HepG2 (cell line): Measurements from ENCODE around the gene NUP214. TPM values are rescaled to one million over a fixed set of nuclear protein-coding genes. Genes with fewer than 3 reads are reported as not detected.

Experiments
- ATAC-seq: fragments of 200-7000 bp; cut with Tn5 transposase; 3 replicates; pipeline ENCODE4 v1.9.1; 2020; ENCODE audit warnings: mild to moderate bottlenecking, moderate library complexity
- BruUV-seq: library from RNA; stranded (reverse); fragments of 400-500 nt; replicated peaks from 2 replicates; lab custom pipeline; 2021; lab: Mats Ljungman, UMichigan
- CTCF ChIA-PET: fragments of 300-600 bp; formaldehyde crosslinking; extraction: SDS; loops from one replicate; lab custom pipeline; 2021; ENCODE audit warnings: low total read pairs, inconsistent platforms, low intra/inter-chr PET ratio; lab: Yijun Ruan, JAX
- POLR2A ChIA-PET: fragments of 350-600 bp; sonication (Branson Sonifier 250); formaldehyde crosslinking; loops from one replicate; lab custom pipeline; 2020; ENCODE audit warnings: antibody characterized with exemption, inconsistent platforms; lab: Yijun Ruan, JAX
- DNase-seq: peaks from one replicate; pipeline ENCODE4 v3.0.0-alpha.2; 2015; ENCODE audit warnings: low spot score
- FAIRE-seq: peaks from 3 replicates; lab custom pipeline; 2011; peaks lifted over from hg19 to GRCh38; lab: Jason Lieb, UNC
- H2AFZ ChIP-seq: one replicate; pipeline ENCODE4 v1.6.1; 2011; ENCODE audit warnings: low read length, inconsistent platforms
- H3K27ac ChIP-seq: fragments of 300-600 bp; 3 replicates; pipeline ENCODE4 v1.8.0; 2011; ENCODE audit warnings: mixed run types, mild to moderate bottlenecking, mixed read lengths, low read length, inconsistent platforms; ENCODE audit not compliant: insufficient read depth; ENCODE audit errors: extremely low read length
- H3K27me3 ChIP-seq, 2 experiments: fragments of 200-600 bp in 1 of 2; 2 replicates in 1 of 2; 3 replicates in 1 of 2; pipeline versions ENCODE4 v1.6.0 to v1.8.0; 2011; ENCODE audit warnings: low read length in 2 of 2, mild to moderate bottlenecking in 2 of 2, moderate library complexity in 2 of 2, inconsistent platforms in 1 of 2; ENCODE audit not compliant: insufficient read depth in 2 of 2, control insufficient read depth in 1 of 2
- H3K36me3 ChIP-seq, 2 experiments: fragments of 200-600 bp in 1 of 2; replicated peaks in 1 of 2; 2 replicates in 1 of 2; 3 replicates in 1 of 2; pipeline versions ENCODE4 v1.5.1 to v1.8.0; 2011; ENCODE audit warnings: low read length in 2 of 2, inconsistent platforms in 1 of 2; ENCODE audit not compliant: insufficient read depth in 2 of 2, control insufficient read depth in 1 of 2
- H3K4me1 ChIP-seq: 2 replicates; pipeline ENCODE4 v1.5.1; 2012; ENCODE audit warnings: low read length, inconsistent platforms; ENCODE audit not compliant: insufficient read depth
- H3K4me2 ChIP-seq: 2 replicates; pipeline ENCODE4 v1.6.0; 2011; ENCODE audit warnings: low read depth, low read length, inconsistent platforms
- H3K4me3 ChIP-seq, 3 experiments: fragments of 200-600 bp in 1 of 3; sonication (generic), shearing (Covaris generic) in 1 of 3; replicated peaks in 1 of 3; 2 replicates each; pipeline ENCODE4 v1.5.1; 2011 to 2016; ENCODE audit warnings: low read length in 3 of 3, inconsistent platforms in 2 of 3, low read depth in 2 of 3, mild to moderate bottlenecking in 2 of 3, control low read depth in 1 of 3, mixed read lengths in 1 of 3; ENCODE audit not compliant: insufficient read depth in 1 of 3
- H3K79me2 ChIP-seq: one replicate; pipeline ENCODE4 v1.6.1; 2011; ENCODE audit warnings: low read length, inconsistent platforms; ENCODE audit not compliant: insufficient read depth
- H3K9ac ChIP-seq: 2 replicates; pipeline ENCODE4 v1.6.0; 2011; ENCODE audit warnings: mild to moderate bottlenecking, low read depth, low read length, inconsistent platforms; ENCODE audit not compliant: insufficient read depth
- H3K9me3 ChIP-seq: 2 replicates; pipeline ENCODE4 v1.5.1; 2012; ENCODE audit warnings: mild to moderate bottlenecking, low read length
- H4K20me1 ChIP-seq: 2 replicates; pipeline ENCODE4 v1.6.0; 2011; ENCODE audit warnings: inconsistent platforms, mild to moderate bottlenecking, low read length, moderate library complexity; ENCODE audit not compliant: insufficient read depth
- CREB1 ChIP-seq, 2 experiments: fragments of 450-650 bp in 1 of 2; IDR thresholded peaks; 2 replicates each; pipeline ENCODE4 v1.6.1; 2016 to 2017; ENCODE audit warnings: control low read depth in 1 of 2, mild to moderate bottlenecking in 1 of 2, missing compliant biosample characterization in 1 of 2, missing genetic modification characterization in 1 of 2
- DPF2 ChIP-seq: sonication (generic); formaldehyde crosslinking; IDR thresholded peaks from 2 replicates; pipeline ENCODE4 v1.4.0; 2020; ENCODE audit warnings: mild to moderate bottlenecking, low read depth, missing genetic modification reagents, borderline replicate concordance
- EED ChIP-seq: sonication (generic); formaldehyde crosslinking; IDR thresholded peaks from 2 replicates; pipeline ENCODE4 v1.5.0; 2020; ENCODE audit warnings: mild to moderate bottlenecking, missing genetic modification reagents
- ESRRA ChIP-seq: sonication (generic); formaldehyde crosslinking; IDR thresholded peaks from 2 replicates; pipeline ENCODE4 v1.5.1; 2020; ENCODE audit warnings: mild to moderate bottlenecking, low read depth, missing genetic modification reagents
- HCFC1 ChIP-seq: fragments of 150-350 bp; IDR thresholded peaks from 2 replicates; pipeline ENCODE4 v1.6.1; 2014; ENCODE audit warnings: low read depth, low read length
- HNRNPLL ChIP-seq: fragments of 200-400 bp; formaldehyde crosslinking; IDR thresholded peaks from 2 replicates; pipeline ENCODE4 v1.6.1; 2017; ENCODE audit warnings: mild to moderate bottlenecking, low read depth, low read length; ENCODE audit not compliant: poor library complexity, severe bottlenecking
- MAX ChIP-seq: IDR thresholded peaks from 2 replicates; pipeline ENCODE4 v1.6.1; 2012; ENCODE audit warnings: inconsistent platforms
- MLX ChIP-seq: IDR thresholded peaks from 2 replicates; pipeline ENCODE4 v1.6.1; 2016
- NFE2L2 ChIP-seq: fragments of 150-350 bp; IDR thresholded peaks from 2 replicates; pipeline ENCODE4 v1.6.1; 2014; ENCODE audit warnings: low read length
- NPAS2 ChIP-seq: sonication (generic); formaldehyde crosslinking; IDR thresholded peaks from 2 replicates; pipeline ENCODE4 v1.8.0; 2022; ENCODE audit warnings: mild to moderate bottlenecking, missing genetic modification reagents, borderline replicate concordance
- SOX6 ChIP-seq, 2 experiments: fragments of 450-650 bp in 1 of 2; sonication (generic) in 1 of 2; formaldehyde crosslinking in 1 of 2; IDR thresholded peaks; 2 replicates each; pipeline versions ENCODE4 v1.4.0 to v1.6.1; 2017 to 2020; ENCODE audit warnings: antibody characterized with exemption in 1 of 2, mild to moderate bottlenecking in 1 of 2, missing genetic modification reagents in 1 of 2
- SP1 ChIP-seq, 2 experiments: fragments of 450-650 bp in 1 of 2; sonication (generic) in 1 of 2; formaldehyde crosslinking in 1 of 2; IDR thresholded peaks; 2 replicates each; pipeline versions ENCODE4 v1.4.0 to v1.6.1; 2016 to 2020; ENCODE audit warnings: missing genetic modification reagents in 1 of 2
- TIGD3 ChIP-seq: sonication (generic); formaldehyde crosslinking; IDR thresholded peaks from 2 replicates; pipeline ENCODE4 v1.5.1; 2020; ENCODE audit warnings: mild to moderate bottlenecking, missing genetic modification reagents, borderline replicate concordance
- ZFAT ChIP-seq: sonication (generic); formaldehyde crosslinking; conservative IDR thresholded peaks from 2 replicates; pipeline ENCODE4 v1.8.1; 2023; ENCODE audit warnings: missing genetic modification reagents, inconsistent platforms
- ZNF317 ChIP-seq: sonication (generic); formaldehyde crosslinking; IDR thresholded peaks from 2 replicates; pipeline ENCODE4 v1.5.0; 2020; ENCODE audit warnings: mild to moderate bottlenecking, missing genetic modification reagents
- ZNF841 ChIP-seq: sonication (generic); formaldehyde crosslinking; IDR thresholded peaks from 2 replicates; pipeline ENCODE4 v1.8.1; 2023; ENCODE audit warnings: missing genetic modification reagents, borderline replicate concordance
- WGBS: methylation state at CpG from one replicate; pipeline ENCODE4 v1.1.6; 2017; ENCODE audit warnings: low lambda C conversion rate; 5-methylcytosine and 5-hydroxymethylcytosine counted together
- in situ Hi-C: cut with HindIII; loops from 2 replicates; pipeline ENCODE4 v1.10.0; 2017; ENCODE audit warnings: low pct_unique_long_range_greater_than_20kb; ENCODE audit not compliant: extremely low pct_ligation_motif_present
- intact Hi-C: fragments of 100-400 bp; cut with micrococcal nuclease; formaldehyde crosslinking; loops from one replicate; pipeline ENCODE4 v1.10.0; 2022; ENCODE audit not compliant: unreplicated experiment
- polyA plus RNA-seq, 8 experiments: library from polyadenylated mRNA; depleted of rRNA in 3 of 8; stranded (reverse) in 7 of 8; unstranded in 1 of 8; fragments of >200 nt; fragmentation: Illumina TruSeq in 4 of 8; extraction: Trizol in 4 of 8; gene quantifications; 2 replicates each; pipeline versions ENCODE4 v1.2.1 to v1.2.3, GENCODE V29; 2011 to 2016; ENCODE audit warnings: low read depth in 4 of 8, missing spikeins in 1 of 8, mixed read lengths in 1 of 8; ENCODE audit not compliant: insufficient read depth in 1 of 8
- total RNA-seq, 5 experiments: library from RNA; depleted of rRNA; stranded (reverse); fragments of >200 nt; fragmentation: Illumina TruSeq; extraction: Trizol; gene quantifications; 2 replicates each; pipeline ENCODE4 v1.2.3, GENCODE V29; 2016; ENCODE audit warnings: low read depth in 1 of 5

The NUP214 gene
- total and polyA plus RNA-seq, 2 of the 13 experiments (the other 11 are each of a cell fraction or from before 2014, with no cell fraction given), result 8.4 to 16.0 TPM

- WGBS, result 89% methylated on average over 13 of the region's 13 CpGs
- Histone ChIP-seq H3K9ac (no peak overlapping the region), H3K79me2 (no peaks in the 10 kb centered on the region), H3K4me3 (no peak overlapping the region), H3K36me3 (peaks cover 1 to 5% of the 10 kb centered on the region in 2 experiments; a peak in 1 of 5 replicates), H4K20me1 (no peaks in the 10 kb centered on the region), H3K4me1 (peaks cover 23% of the 10 kb centered on the region), H2AFZ (no peak overlapping the region), H3K9me3 (no peaks in the 10 kb centered on the region), H3K27me3 (peaks cover 0 to 3% of the 10 kb centered on the region in 2 experiments; a peak in 1 of 5 replicates), H3K27ac (no peak overlapping the region), H3K4me2 (no peak overlapping the region)
- BruUV-seq, result no TSS peak
- in situ Hi-C loops (no loop called here), intact Hi-C loops (no loop called here)
- TF ChIP-seq ZNF317 (CRISPR knock-in tag) (no peak), ZNF841 (CRISPR knock-in tag) (no peak), NFE2L2 (no peak), CREB1 (IDR thresholded peaks at IDR 0.05) (no peak), CREB1 (CRISPR knock-in tag; IDR thresholded peaks at IDR 0.05) (no peak), SOX6 (IDR thresholded peaks at IDR 0.05) (no peak), SOX6 (CRISPR knock-in tag; IDR thresholded peaks at IDR 0.05) (no peak)
- DNase-seq (no peak), FAIRE-seq (no peak), ATAC-seq (no peak)
- ChIA-PET CTCF (no interaction called here), POLR2A (interaction anchor here (1.7 kb wide), 1 partner anchor 9 kb away, joined by 4 read pairs; no protein-coding TSS in a partner anchor)
Measured at GRCh38 chr9:131117121-131117761, 8.1 kb upstream of the NUP214 start.

GRCh38 chr9:131117762-131118145 lies 7.6 kb upstream of the NUP214 start:
- no peak overlapping the region for H3K4me3 ChIP-seq
- no peaks in the 10 kb centered on the region for H3K9me3 ChIP-seq
- no peak for DNase-seq
- no peak overlapping the region for H3K27ac ChIP-seq
- H3K4me2 ChIP-seq, result no peak overlapping the region
- in situ Hi-C loops, result no loop called here
- ChIA-PET CTCF (no interaction called here), POLR2A (interaction anchor here (1.7 kb wide), 1 partner anchor 10 kb away, joined by 4 read pairs; no protein-coding TSS in a partner anchor)
- no peak for ATAC-seq
- H4K20me1 ChIP-seq, result no peaks in the 10 kb centered on the region
- H3K4me1 ChIP-seq, result peaks cover 23% of the 10 kb centered on the region
- H3K79me2 ChIP-seq, result no peaks in the 10 kb centered on the region
- peaks cover 1 to 5% of the 10 kb centered on the region in 2 experiments; a peak in 1 of 5 replicates for H3K36me3 ChIP-seq
- TF ChIP-seq SP1 (IDR thresholded peaks at IDR 0.05) (no peak), SP1 (CRISPR knock-in tag; IDR thresholded peaks at IDR 0.05) (no peak), ZFAT (CRISPR knock-in tag) (no peak), DPF2 (CRISPR knock-in tag) (no peak), HCFC1 (no peak), TIGD3 (no peak), MAX (no peak), MLX (CRISPR knock-in tag) (no peak), NPAS2 (no peak), EED (CRISPR knock-in tag) (no peak), ESRRA (CRISPR knock-in tag) (no peak), HNRNPLL (no peak)
- BruUV-seq, result no TSS peak
- no peak overlapping the region for H3K9ac ChIP-seq
- no peak overlapping the region for H2AFZ ChIP-seq
- WGBS, result 91% methylated on average over 2 of the region's 4 CpGs
- no peak for FAIRE-seq
- H3K27me3 ChIP-seq, result peaks cover 0 to 3% of the 10 kb centered on the region in 2 experiments; a peak in 1 of 5 replicates
- intact Hi-C loops, result no loop called here
